ENCODE data around the gene PPP1R14C.

PPP1R14C gene

DNA sequence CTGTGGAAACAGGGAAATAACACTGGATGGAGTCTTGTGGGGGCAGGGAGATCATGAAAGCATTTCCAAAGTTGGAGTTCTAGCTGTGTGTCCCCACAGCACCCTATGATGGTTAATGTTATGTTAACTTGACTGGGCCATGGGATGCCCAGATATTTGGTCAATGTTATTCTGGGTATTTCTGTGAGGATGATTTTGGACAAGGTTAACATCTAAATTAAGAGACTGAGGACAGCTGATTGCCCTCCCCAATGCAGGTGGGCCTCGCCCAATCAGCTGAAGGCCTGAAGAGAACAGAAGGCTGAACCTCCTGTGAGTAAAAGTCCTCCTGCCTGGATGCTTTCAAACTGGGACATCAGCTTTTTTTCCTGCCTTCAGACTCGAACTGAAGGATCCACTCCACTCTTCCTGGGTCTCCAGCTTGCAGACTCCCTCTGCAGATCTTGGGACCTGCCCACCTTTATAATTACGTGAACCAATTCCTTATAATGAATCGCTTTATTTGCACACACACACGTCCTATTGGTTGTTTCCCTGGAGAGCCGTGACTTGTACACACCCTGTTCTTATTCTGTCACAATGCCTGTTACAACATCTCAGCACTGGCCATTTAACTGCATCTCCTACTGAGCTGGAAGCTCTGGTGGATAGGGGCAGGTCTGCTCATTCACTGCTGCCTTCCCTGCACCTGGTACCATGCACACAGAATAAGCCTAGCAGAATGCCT is 126.4 kb downstream of the PPP1R14C start:
- no peak overlapping the region for H3K27ac Mint-ChIP-seq
- H3K4me3 Mint-ChIP-seq, result no peak overlapping the region
- no peaks in the 10 kb centered on the region for H3K9me3 Mint-ChIP-seq
- no peaks in the 10 kb centered on the region for H3K36me3 Mint-ChIP-seq (ENCODE audit: low read depth)
- H3K4me1 Mint-ChIP-seq (ENCODE audit: low read depth), result peaks cover 2% of the 10 kb centered on the region
- peaks cover 5% of the 10 kb centered on the region for H3K27me3 Mint-ChIP-seq (ENCODE audit: low read depth)
- DNase-seq (ENCODE audit: low spot score), result no peak

DNA sequence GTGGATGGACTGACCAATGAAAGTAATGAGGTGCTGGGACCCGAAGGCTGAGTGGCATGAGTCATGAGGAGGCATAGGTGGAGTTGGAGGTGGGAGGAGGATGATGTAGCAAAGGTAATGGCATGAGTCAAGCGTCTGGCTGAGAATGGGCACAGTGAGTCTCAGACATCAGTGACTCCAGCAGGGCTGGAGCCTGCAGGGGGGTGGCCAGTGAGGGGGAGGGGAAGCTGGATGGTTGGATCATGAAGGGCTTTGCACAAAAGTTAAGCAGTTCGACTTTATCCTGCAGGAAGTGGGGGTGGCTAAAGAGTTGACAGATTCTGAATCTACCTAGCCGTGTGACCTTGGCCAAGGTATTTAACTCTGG is 127.0 kb downstream of the PPP1R14C start:
- no peaks in the 10 kb centered on the region for H3K9me3 Mint-ChIP-seq
- no peaks in the 10 kb centered on the region for H3K4me1 Mint-ChIP-seq (ENCODE audit: low read depth)
- H3K4me3 Mint-ChIP-seq, result no peak overlapping the region
- no peak for DNase-seq (ENCODE audit: low spot score)
- H3K27me3 Mint-ChIP-seq (ENCODE audit: low read depth), result peaks cover 8% of the 10 kb centered on the region
- no peaks in the 10 kb centered on the region for H3K36me3 Mint-ChIP-seq (ENCODE audit: low read depth)
- no peak overlapping the region for H3K27ac Mint-ChIP-seq

- no peaks in the 10 kb centered on the region for H3K36me3 Mint-ChIP-seq (ENCODE audit: low read depth)
- no peak for DNase-seq (ENCODE audit: low spot score)
- H3K4me1 Mint-ChIP-seq (ENCODE audit: low read depth), result no peaks in the 10 kb centered on the region
- no peaks in the 10 kb centered on the region for H3K9me3 Mint-ChIP-seq
- peaks cover 11% of the 10 kb centered on the region for H3K27me3 Mint-ChIP-seq (ENCODE audit: low read depth)
- H3K27ac Mint-ChIP-seq, result no peak overlapping the region
- H3K4me3 Mint-ChIP-seq, result no peak overlapping the region
These were observed 127.6 kb downstream of the PPP1R14C start for GRCh38 chr6:150270330-150271052.

DNA sequence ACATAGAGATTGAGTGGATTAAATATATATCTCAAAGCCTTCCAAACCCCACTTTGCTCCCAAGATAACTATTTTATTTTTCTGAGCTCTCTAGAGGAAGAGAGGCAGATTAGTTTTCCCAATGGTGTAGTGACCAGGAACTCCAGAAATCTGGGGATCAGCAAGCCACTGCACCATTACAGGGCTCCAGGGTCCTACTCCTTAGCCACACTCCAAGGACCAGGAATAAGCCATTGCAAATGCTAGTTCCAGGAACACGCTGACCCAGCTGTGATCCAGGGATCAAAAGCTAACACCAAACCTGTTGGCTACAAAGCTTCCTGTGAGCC is 128.3 kb downstream of the PPP1R14C start:
- H3K4me1 Mint-ChIP-seq (ENCODE audit: low read depth), result no peaks in the 10 kb centered on the region
- H3K9me3 Mint-ChIP-seq, result no peaks in the 10 kb centered on the region
- DNase-seq (ENCODE audit: low spot score), result no peak
- no peak overlapping the region for H3K27ac Mint-ChIP-seq
- no peaks in the 10 kb centered on the region for H3K36me3 Mint-ChIP-seq (ENCODE audit: low read depth)
- H3K27me3 Mint-ChIP-seq (ENCODE audit: low read depth), result peaks cover 11% of the 10 kb centered on the region
- H3K4me3 Mint-ChIP-seq, result no peak overlapping the region

GRCh38 chr6:150271501-150272263 is 128.8 kb downstream of the PPP1R14C start:
- H3K27me3 Mint-ChIP-seq (ENCODE audit: low read depth), result peaks cover 15% of the 10 kb centered on the region
- no peaks in the 10 kb centered on the region for H3K4me1 Mint-ChIP-seq (ENCODE audit: low read depth)
- DNase-seq (ENCODE audit: low spot score), result no peak
- H3K9me3 Mint-ChIP-seq, result no peaks in the 10 kb centered on the region
- no peak overlapping the region for H3K4me3 Mint-ChIP-seq
- H3K36me3 Mint-ChIP-seq (ENCODE audit: low read depth), result no peaks in the 10 kb centered on the region
- H3K27ac Mint-ChIP-seq, result no peak overlapping the region

DNA sequence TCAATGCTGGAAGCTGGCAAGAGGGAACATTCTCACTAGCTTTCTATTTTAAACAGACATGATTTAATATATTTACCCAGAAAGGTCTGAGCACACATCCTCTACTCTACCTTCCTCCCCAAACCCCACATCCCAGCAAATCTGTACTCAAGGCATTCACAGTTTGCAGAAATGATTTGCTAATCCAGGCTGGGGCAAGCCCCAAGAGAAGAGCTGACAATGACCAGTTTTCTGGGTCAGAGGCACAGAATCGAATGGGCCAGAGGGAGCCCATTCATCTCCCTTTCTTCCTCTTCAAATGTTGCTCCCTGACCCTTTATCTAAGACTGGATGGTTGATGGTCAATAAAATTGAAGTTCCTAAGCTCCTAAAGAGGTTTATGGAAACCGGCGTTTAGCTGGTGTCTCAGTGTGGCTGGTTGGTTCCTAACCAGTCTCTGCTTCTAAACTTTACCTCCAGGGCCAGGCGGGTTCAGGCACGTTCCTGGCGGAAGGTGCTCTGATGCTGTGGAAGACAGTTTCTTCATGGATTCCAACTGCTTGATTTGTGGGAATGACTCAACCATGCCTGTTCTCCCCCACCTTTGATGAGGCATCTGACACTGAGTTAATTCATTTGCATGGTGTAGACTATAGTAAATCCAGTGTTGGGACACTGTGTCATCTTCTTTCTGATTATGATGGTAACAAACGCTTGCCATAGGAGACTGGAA is 129.6 kb downstream of the PPP1R14C start:
- peaks cover 18% of the 10 kb centered on the region for H3K27me3 Mint-ChIP-seq (ENCODE audit: low read depth)
- no peak for DNase-seq (ENCODE audit: low spot score)
- no peaks in the 10 kb centered on the region for H3K9me3 Mint-ChIP-seq
- no peak overlapping the region for H3K27ac Mint-ChIP-seq
- no peak overlapping the region for H3K4me3 Mint-ChIP-seq
- no peaks in the 10 kb centered on the region for H3K36me3 Mint-ChIP-seq (ENCODE audit: low read depth)
- H3K4me1 Mint-ChIP-seq (ENCODE audit: low read depth), result no peaks in the 10 kb centered on the region

GRCh38 chr6:150272976-150273315 is 130.1 kb downstream of the PPP1R14C start:
- Mint-ChIP-seq H3K36me3 (ENCODE audit: low read depth) (no peaks in the 10 kb centered on the region), H3K4me1 (ENCODE audit: low read depth) (no peaks in the 10 kb centered on the region)
- DNase-seq (ENCODE audit: low spot score), result no peak

DNA sequence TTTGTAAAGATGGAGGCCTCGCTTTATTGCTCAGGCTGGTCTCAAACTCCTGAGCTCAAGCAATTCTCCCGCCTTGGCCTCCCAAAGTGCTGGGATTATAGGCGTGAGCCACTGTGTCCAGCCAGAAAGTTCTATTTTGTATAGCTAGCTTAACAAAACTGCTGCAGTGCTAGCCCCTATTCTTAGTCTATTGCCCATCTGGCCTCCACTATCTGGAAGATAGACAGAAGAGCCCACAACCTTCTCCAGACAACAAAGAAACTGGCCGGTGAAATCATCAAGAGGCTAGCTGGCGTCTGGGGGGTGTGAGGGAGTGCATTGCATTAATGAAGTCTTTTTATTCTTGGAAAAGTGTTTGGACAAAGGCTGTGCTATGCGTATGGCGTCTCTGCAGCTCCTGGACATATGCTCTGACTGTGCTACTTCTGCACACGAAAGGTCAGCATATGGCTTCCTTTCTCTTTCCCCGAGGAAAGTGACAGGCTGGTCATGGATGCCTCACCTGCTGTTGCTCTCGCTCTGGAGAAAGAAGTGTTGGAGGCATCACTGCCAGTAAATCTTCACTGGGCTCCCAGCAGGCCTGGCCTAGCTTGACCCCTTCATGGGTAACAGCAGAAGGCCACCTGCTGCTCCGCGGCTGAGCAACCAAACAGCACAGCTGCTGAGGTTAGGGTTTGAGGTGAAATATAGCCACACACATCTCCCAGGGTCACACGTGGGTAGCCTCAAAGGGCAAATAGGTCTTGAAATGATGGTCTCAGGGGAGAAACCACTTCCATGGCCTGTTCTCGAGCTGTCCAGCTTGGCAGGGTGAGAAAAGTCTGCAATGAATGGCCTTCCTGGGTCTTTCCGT is 130.8 kb downstream of the PPP1R14C start:
- Mint-ChIP-seq H3K27ac (no peak overlapping the region), H3K27me3 (ENCODE audit: low read depth) (peaks cover 18% of the 10 kb centered on the region), H3K36me3 (ENCODE audit: low read depth) (no peaks in the 10 kb centered on the region), H3K4me1 (ENCODE audit: low read depth) (no peaks in the 10 kb centered on the region), H3K4me3 (no peak overlapping the region), H3K9me3 (no peaks in the 10 kb centered on the region)
- no peak for DNase-seq (ENCODE audit: low spot score)

More at GRCh38 chr6:150272976-150273315, 130.1 kb downstream of the PPP1R14C start:
- Mint-ChIP-seq H3K9me3 (no peaks in the 10 kb centered on the region), H3K4me3 (no peak overlapping the region), H3K27ac (no peak overlapping the region), H3K27me3 (ENCODE audit: low read depth) (peaks cover 18% of the 10 kb centered on the region)

DNA sequence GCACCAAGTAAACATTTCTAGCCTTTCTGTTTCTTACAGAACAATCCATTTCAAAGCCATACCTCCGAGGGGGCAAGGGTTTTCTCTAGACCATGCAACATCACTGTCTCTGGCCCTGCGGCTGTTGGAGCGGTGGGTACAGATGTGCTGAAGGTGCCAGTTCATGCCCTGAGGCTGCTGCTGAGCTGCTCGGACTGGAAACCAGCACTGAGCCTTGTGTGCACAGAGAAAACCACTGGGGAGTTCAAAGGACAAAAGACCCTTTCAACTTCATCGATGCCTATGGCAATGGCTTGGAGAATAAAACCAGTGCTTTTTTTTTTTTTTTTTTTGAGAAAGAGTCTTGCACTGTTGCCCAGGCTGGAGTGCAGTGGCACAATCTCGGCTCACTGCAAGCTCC is 132.6 kb downstream of the PPP1R14C start:
- Mint-ChIP-seq H3K4me3 (no peak overlapping the region), H3K27me3 (ENCODE audit: low read depth) (peaks cover 26% of the 10 kb centered on the region), H3K36me3 (ENCODE audit: low read depth) (no peaks in the 10 kb centered on the region), H3K9me3 (no peaks in the 10 kb centered on the region), H3K27ac (no peak overlapping the region), H3K4me1 (ENCODE audit: low read depth) (no peaks in the 10 kb centered on the region)
- no peak for DNase-seq (ENCODE audit: low spot score)

DNA sequence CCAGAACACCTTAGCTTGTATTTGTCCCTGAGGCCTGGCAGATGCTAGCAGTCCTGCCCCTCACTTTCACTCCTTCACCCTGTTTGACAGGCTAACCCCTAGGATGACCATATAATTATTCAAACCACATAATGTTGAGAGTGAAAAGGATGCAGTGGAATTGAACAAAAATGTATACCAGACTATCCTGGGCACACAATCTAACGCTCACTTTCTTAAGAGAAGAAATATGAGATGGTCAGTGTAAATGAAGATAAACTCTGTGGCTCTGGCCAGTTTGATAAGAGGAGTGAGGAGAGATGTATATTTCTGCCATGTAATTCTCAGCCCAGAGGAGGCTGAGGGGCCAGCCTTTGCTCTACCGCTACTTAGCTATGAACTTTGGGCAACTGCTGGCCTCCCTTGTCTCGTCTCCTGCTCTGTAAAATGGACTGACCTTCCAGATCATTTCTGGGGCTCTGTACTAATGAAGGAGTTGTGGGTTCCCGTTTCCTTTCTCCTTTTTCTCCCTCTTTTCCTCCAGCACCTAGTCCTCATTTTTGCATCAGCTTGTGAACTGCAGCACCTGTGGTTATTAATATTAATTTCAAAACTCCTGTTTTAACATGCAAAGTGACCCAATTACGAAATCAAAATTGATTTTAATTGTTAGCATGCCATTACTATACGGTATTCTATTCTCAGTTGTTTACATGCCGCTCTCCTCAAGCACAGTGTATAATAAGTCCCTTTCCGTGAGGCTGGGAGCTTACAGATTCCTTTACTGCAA is 133.5 kb downstream of the PPP1R14C start:
- no peaks in the 10 kb centered on the region for H3K4me1 Mint-ChIP-seq (ENCODE audit: low read depth)
- H3K4me3 Mint-ChIP-seq, result no peak overlapping the region
- H3K27ac Mint-ChIP-seq, result no peak overlapping the region
- peaks cover 28% of the 10 kb centered on the region for H3K27me3 Mint-ChIP-seq (ENCODE audit: low read depth)
- H3K9me3 Mint-ChIP-seq, result no peaks in the 10 kb centered on the region
- DNase-seq (ENCODE audit: low spot score), result no peak
- H3K36me3 Mint-ChIP-seq (ENCODE audit: low read depth), result no peaks in the 10 kb centered on the region

GRCh38 chr6:150276937-150277742 is 134.3 kb downstream of the PPP1R14C start:
- Mint-ChIP-seq H3K36me3 (ENCODE audit: low read depth) (no peaks in the 10 kb centered on the region), H3K27me3 (ENCODE audit: low read depth) (peaks cover 33% of the 10 kb centered on the region), H3K4me3 (no peak overlapping the region), H3K4me1 (ENCODE audit: low read depth) (no peaks in the 10 kb centered on the region), H3K27ac (no peak overlapping the region), H3K9me3 (no peaks in the 10 kb centered on the region)
- no peak for DNase-seq (ENCODE audit: low spot score)

DNA sequence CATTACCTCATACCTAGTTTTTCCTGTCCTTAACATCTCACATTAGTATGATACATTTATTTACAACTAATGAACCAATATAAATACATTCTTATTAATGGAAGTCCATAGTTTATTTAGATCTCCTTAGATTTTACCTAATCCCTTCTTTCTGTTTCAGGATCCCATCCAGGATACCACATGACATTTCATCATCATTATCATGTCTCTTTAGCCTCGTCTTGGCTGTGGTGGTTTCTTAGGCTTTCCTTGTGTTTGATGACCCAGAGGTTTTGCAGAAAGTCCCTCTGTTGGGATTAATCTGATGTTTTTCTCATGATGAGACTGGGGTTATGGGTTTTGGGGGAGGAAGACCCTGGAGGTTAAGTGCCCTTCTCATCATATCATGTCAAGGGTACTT is 136.7 kb downstream of the PPP1R14C start:
- Mint-ChIP-seq H3K27ac (no peak overlapping the region), H3K27me3 (ENCODE audit: low read depth) (peaks cover 36% of the 10 kb centered on the region), H3K9me3 (no peaks in the 10 kb centered on the region)

More for the DNA sequence above, 136.7 kb downstream of the PPP1R14C start:
- Mint-ChIP-seq H3K4me3 (no peak overlapping the region), H3K4me1 (ENCODE audit: low read depth) (no peaks in the 10 kb centered on the region), H3K36me3 (ENCODE audit: low read depth) (no peaks in the 10 kb centered on the region)
- no peak for DNase-seq (ENCODE audit: low spot score)

All from T-helper 2 cell treated with Interferon-gamma antibody and Interleukin-4, amounts not matched to agents 5 μg/mL and 100 μg/mL, for 36 hours (primary cell).